HG03280 (cell line): ENCODE measurements around the gene PON1.

Experiments used
- ATAC-seq: cut with Tn5 transposase; IDR thresholded peaks from one replicate; pipeline ENCODE4 v1.9.1; 2021; ENCODE audit warnings: mild to moderate bottlenecking, moderate library complexity; ENCODE audit not compliant: unreplicated experiment

The PON1 gene

GRCh38 chr7:95324431-95324830, at the start of gene PON1:
TSS of gene PON1 (minus strand) at chr7:95324532. CDS start at chr7:95324475, 57 bp downstream.
- ATAC-seq, result no peak

GRCh38 chr7:95373323-95373722, 49.0 kb upstream of the PON1 start:
- ATAC-seq, result no peak

GRCh38 chr7:95368235-95368634, 43.9 kb upstream of the PON1 start:
- ATAC-seq, result no peak

- no peak for ATAC-seq
These were observed 43.3 kb upstream of the PON1 start for GRCh38 chr7:95367606-95368005.

- ATAC-seq, result no peak
These were observed 40.8 kb upstream of the PON1 start for GRCh38 chr7:95365151-95365550.

- no peak for ATAC-seq
These were observed 33.3 kb upstream of the PON1 start for GRCh38 chr7:95357623-95358022.

GRCh38 chr7:95342642-95343307, 18.4 kb upstream of the PON1 start:
- ATAC-seq, result no peak

- no peak for ATAC-seq
These were observed 17.7 kb upstream of the PON1 start for GRCh38 chr7:95342029-95342428.

- no peak for ATAC-seq
These were observed 16.2 kb upstream of the PON1 start for GRCh38 chr7:95340491-95340890.

GRCh38 chr7:95338832-95339231, 14.5 kb upstream of the PON1 start:
- no peak for ATAC-seq

- ATAC-seq, result no peak
These were observed 10.8 kb upstream of the PON1 start for GRCh38 chr7:95335093-95335492.

- ATAC-seq, result no peak
These were observed 10.1 kb upstream of the PON1 start for GRCh38 chr7:95334447-95334846.

GRCh38 chr7:95330961-95331337, 6.6 kb upstream of the PON1 start:
- ATAC-seq, result peak; percentile 21

- ATAC-seq, result peak; percentile 84
These were observed 6.0 kb upstream of the PON1 start for GRCh38 chr7:95330204-95330960.

- ATAC-seq, result no peak
These were observed 3.0 kb upstream of the PON1 start for GRCh38 chr7:95327356-95327755.

- ATAC-seq, result no peak
These were observed 762 bp downstream of the PON1 start for GRCh38 chr7:95323410-95324129.

GRCh38 chr7:95322854-95323253, 1.5 kb downstream of the PON1 start:
- ATAC-seq, result no peak

GRCh38 chr7:95322396-95322795, 1.9 kb downstream of the PON1 start:
- ATAC-seq, result no peak

GRCh38 chr7:95321720-95322119, 2.6 kb downstream of the PON1 start:
- no peak for ATAC-seq

- ATAC-seq, result no peak
These were observed 3.7 kb downstream of the PON1 start for GRCh38 chr7:95320651-95321050.

- no peak for ATAC-seq
These were observed 4.8 kb downstream of the PON1 start for GRCh38 chr7:95319570-95319969.
